Breast epithelium (tissue), 3 donors: ENCODE measurements around the gene ELMO1.

Experiments used
- CTCF ChIP-seq, 3 donors: fragments of 450-650 bp; IDR thresholded peaks; one replicate each; pipeline ENCODE4 v1.5.1; 2016 to 2017; ENCODE audit warnings: antibody characterized with exemption in 3 of 3, mild to moderate bottlenecking in 3 of 3, moderate library complexity in 3 of 3
- POLR2AphosphoS5 ChIP-seq, 3 donors: sonication (generic); formaldehyde crosslinking; IDR thresholded peaks; one replicate each; pipeline ENCODE4 v1.6.1; 2017; ENCODE audit warnings: antibody characterized with exemption in 3 of 3

DNA sequence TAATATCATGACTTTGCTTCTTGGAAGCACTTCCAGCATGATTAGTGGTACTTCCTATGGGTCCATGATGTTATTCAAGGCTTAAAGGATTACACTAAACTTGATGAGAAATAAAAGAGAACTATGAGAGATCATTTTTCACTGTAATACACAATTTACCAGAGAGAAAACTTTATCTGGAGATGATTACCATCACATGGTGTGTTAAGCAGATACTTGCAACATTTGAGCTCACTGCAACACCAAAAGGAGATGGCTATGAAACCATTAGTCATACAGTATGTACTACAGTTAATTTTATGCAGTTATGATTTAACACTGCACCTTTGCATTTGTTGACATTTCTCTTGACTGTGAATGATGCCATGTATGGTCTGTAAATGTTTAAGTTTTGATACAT is 413.0 kb downstream of the ELMO1 start:
- no peak for TF ChIP-seq CTCF (IDR thresholded peaks at IDR 0.05)
- no peak for TF ChIP-seq POLR2AphosphoS5 (IDR thresholded peaks at IDR 0.05)
